GM19395 (cell line): Measurements from ENCODE around the gene MYL10.
"Not testable (repeated sequence)": the region's sequence is repeated elsewhere in the genome, so short reads cannot be mapped to it uniquely, and the experiment has no call there.

Experiments used
- ATAC-seq: cut with Tn5 transposase; IDR thresholded peaks from one replicate; pipeline ENCODE4 v1.9.1; 2021; ENCODE audit warnings: mild to moderate bottlenecking, moderate library complexity; ENCODE audit not compliant: unreplicated experiment

Gene MYL10

GRCh38 chr7:101657171-101657570, 28.1 kb upstream of the MYL10 start:
- no peak for ATAC-seq

- ATAC-seq = no peak
Measured at GRCh38 chr7:101651112-101651511, 22.0 kb upstream of the MYL10 start.

- ATAC-seq = no peak
Measured at GRCh38 chr7:101650579-101651081, 21.5 kb upstream of the MYL10 start.

- ATAC-seq = not testable (repeated sequence)
Measured at GRCh38 chr7:101647876-101648275, 18.8 kb upstream of the MYL10 start.

GRCh38 chr7:101645951-101646350, 16.9 kb upstream of the MYL10 start:
- ATAC-seq = no peak

- ATAC-seq = no peak
Measured at GRCh38 chr7:101644879-101645278, 15.8 kb upstream of the MYL10 start.

- ATAC-seq = not testable (repeated sequence)
Measured at GRCh38 chr7:101639127-101639526, 10.0 kb upstream of the MYL10 start.

GRCh38 chr7:101636822-101637623, 7.9 kb upstream of the MYL10 start:
- ATAC-seq = no peak

GRCh38 chr7:101635484-101635883, 6.4 kb upstream of the MYL10 start:
- ATAC-seq = no peak

- ATAC-seq = no peak
Measured at GRCh38 chr7:101634196-101634717, 5.2 kb upstream of the MYL10 start.

GRCh38 chr7:101633511-101633910, 4.4 kb upstream of the MYL10 start:
- no peak for ATAC-seq

- ATAC-seq = no peak
Measured at GRCh38 chr7:101632641-101633040, 3.5 kb upstream of the MYL10 start.

GRCh38 chr7:101631224-101631714, 2.2 kb upstream of the MYL10 start:
- no peak for ATAC-seq

GRCh38 chr7:101630591-101630990, 1.5 kb upstream of the MYL10 start:
- ATAC-seq = no peak

- ATAC-seq = no peak
Measured at GRCh38 chr7:101628522-101628921, 574 bp downstream of the MYL10 start.

GRCh38 chr7:101626758-101627157, 2.3 kb downstream of the MYL10 start:
- ATAC-seq = no peak

GRCh38 chr7:101626069-101626671, 2.9 kb downstream of the MYL10 start:
- no peak for ATAC-seq

- ATAC-seq = no peak
Measured at GRCh38 chr7:101625031-101625791, 3.9 kb downstream of the MYL10 start.

- ATAC-seq = no peak
Measured at GRCh38 chr7:101624246-101625001, 4.7 kb downstream of the MYL10 start.

- ATAC-seq = no peak
Measured at GRCh38 chr7:101622609-101623173, 6.4 kb downstream of the MYL10 start.
